A673 (cell line): ENCODE data around the gene ITCH. TPM values are rescaled to one million over a fixed set of nuclear protein-coding genes. Genes with fewer than 3 reads are reported as not detected.
A peak's percentile ranks its signal among the peaks of the same experiment; 100 is the strongest.

ENCODE experiments used
- BruUV-seq: library from RNA; stranded (reverse); fragments of 400-500 nt; replicated peaks from 2 replicates; lab custom pipeline; 2021; lab: Mats Ljungman, UMichigan
- CTCF ChIA-PET: fragments of 300-600 bp; sonication (Branson Sonifier 250); formaldehyde crosslinking; loops from one replicate; lab custom pipeline; 2022; ENCODE audit warnings: antibody characterized with exemption; lab: Charles Lee
- POLR2A ChIA-PET: fragments of 300-600 bp; sonication (Branson Sonifier 250); formaldehyde crosslinking; loops from one replicate; lab custom pipeline; 2022; ENCODE audit warnings: antibody characterized with exemption; ENCODE audit not compliant: low non-redundant PET; lab: Charles Lee
- DNase-seq: peaks from one replicate; pipeline ENCODE4 v3.0.0-alpha.2; 2015; ENCODE audit warnings: low spot score
- H3K27ac ChIP-seq: fragments of 200-600 bp; sonication (generic); 2 replicates; pipeline ENCODE4 v1.5.1; 2016; ENCODE audit warnings: mixed run types, low read depth, mild to moderate bottlenecking, mixed read lengths, antibody characterized with exemption, low read length; ENCODE audit not compliant: poor library complexity, severe bottlenecking
- H3K27me3 ChIP-seq: fragments of 200-600 bp; sonication (generic); replicated peaks from 2 replicates; pipeline ENCODE4 v1.6.1; 2017; ENCODE audit warnings: mixed run types, low read depth, mild to moderate bottlenecking, mixed read lengths, antibody characterized with exemption, low read length; ENCODE audit not compliant: insufficient read depth, poor library complexity
- H3K36me3 ChIP-seq: fragments of 200-600 bp; sonication (generic); 2 replicates; pipeline ENCODE4 v1.6.1; 2016; ENCODE audit warnings: mixed run types, mild to moderate bottlenecking, mixed read lengths, antibody characterized with exemption, low read length; ENCODE audit not compliant: insufficient read depth, poor library complexity, severe bottlenecking
- H3K4me1 ChIP-seq: fragments of 200-600 bp; sonication (generic); 2 replicates; pipeline ENCODE4 v1.6.1; 2017; ENCODE audit warnings: mixed run types, mild to moderate bottlenecking, mixed read lengths, antibody characterized with exemption, low read length; ENCODE audit not compliant: insufficient read depth, poor library complexity, severe bottlenecking
- H3K4me3 ChIP-seq: fragments of 200-600 bp; sonication (generic); 2 replicates; pipeline ENCODE4 v1.5.1; 2016; ENCODE audit warnings: low read depth, mixed run types, mild to moderate bottlenecking, mixed read lengths, low read length; ENCODE audit not compliant: poor library complexity, severe bottlenecking
- H3K9me3 ChIP-seq: fragments of 200-600 bp; sonication (generic); 2 replicates; pipeline ENCODE4 v1.6.1; 2016; ENCODE audit warnings: mixed run types, low read depth, mild to moderate bottlenecking, mixed read lengths, antibody characterized with exemption, low read length; ENCODE audit not compliant: poor library complexity, severe bottlenecking
- CTCF ChIP-seq: fragments of 300-800, 200-600 bp; sonication (generic); conservative IDR thresholded peaks from 2 replicates; pipeline ENCODE4 v1.5.1; 2017; ENCODE audit warnings: low read depth, mild to moderate bottlenecking, antibody characterized with exemption, low read length, moderate library complexity, mixed read lengths
- EZH2 ChIP-seq: fragments of 200-600 bp; sonication (generic); IDR thresholded peaks from 2 replicates; pipeline ENCODE4 v1.6.1; 2017; ENCODE audit warnings: borderline replicate concordance, low read depth, mild to moderate bottlenecking, mixed read lengths, antibody characterized with exemption, low read length; ENCODE audit not compliant: poor library complexity, severe bottlenecking
- intact Hi-C: fragments of 100-400 bp; cut with micrococcal nuclease; formaldehyde crosslinking; loops from one replicate; pipeline ENCODE4 v1.10.0; 2022; ENCODE audit not compliant: unreplicated experiment
- total RNA-seq: library from RNA; stranded (reverse); gene quantifications from 2 replicates; pipeline ENCODE4 v1.2.3, GENCODE V29; 2021

ITCH gene
- total RNA-seq, 1 experiment from 2014 or later: 56.2 TPM

GRCh38 chr20:34524426-34524825 is 161.4 kb downstream of the ITCH start:
- POLR2A ChIA-PET: no interaction called here
- no peak for DNase-seq
- H3K27ac ChIP-seq: no peak overlapping the region
- TF ChIP-seq EZH2 (no peak), CTCF (no peak)
- intact Hi-C loops: no loop called here
- no peaks in the 10 kb centered on the region for H3K4me1 ChIP-seq
- H3K36me3 ChIP-seq: peaks cover 31% of the 10 kb centered on the region
- H3K27me3 ChIP-seq: no peaks in the 10 kb centered on the region
- no peak overlapping the region for H3K4me3 ChIP-seq
- no peaks in the 10 kb centered on the region for H3K9me3 ChIP-seq
- CTCF ChIA-PET: interaction anchor here (3.1 kb wide), 1 partner anchor 212 kb away, joined by 34 read pairs; no protein-coding TSS in a partner anchor
- BruUV-seq: no TSS peak

- H3K4me3 ChIP-seq: no peak overlapping the region
- no peaks in the 10 kb centered on the region for H3K27me3 ChIP-seq
- BruUV-seq: no TSS peak
- TF ChIP-seq EZH2 (no peak), CTCF (no peak)
- CTCF ChIA-PET: no interaction called here
- H3K4me1 ChIP-seq: no peaks in the 10 kb centered on the region
- POLR2A ChIA-PET: no interaction called here
- H3K36me3 ChIP-seq: peaks cover 33% of the 10 kb centered on the region
- no peak for DNase-seq
- H3K9me3 ChIP-seq: no peaks in the 10 kb centered on the region
- no peak overlapping the region for H3K27ac ChIP-seq
- intact Hi-C loops: no loop called here
These were observed 162.3 kb downstream of the ITCH start for GRCh38 chr20:34525342-34525708.

- POLR2A ChIA-PET: no interaction called here
- Histone ChIP-seq H3K4me3 (no peak overlapping the region), H3K27ac (no peak overlapping the region), H3K9me3 (no peaks in the 10 kb centered on the region), H3K4me1 (no peaks in the 10 kb centered on the region), H3K27me3 (no peaks in the 10 kb centered on the region), H3K36me3 (peaks cover 37% of the 10 kb centered on the region)
- intact Hi-C loops: no loop called here
- DNase-seq: peak; percentile 10
- no peak for TF ChIP-seq CTCF
- no peak for TF ChIP-seq EZH2
- no TSS peak for BruUV-seq
- CTCF ChIA-PET: no interaction called here
These were observed 162.8 kb downstream of the ITCH start for GRCh38 chr20:34525709-34526416.
